Measurements from ENCODE around the gene TTC23. TPM values are rescaled to one million over a fixed set of nuclear protein-coding genes. Genes with fewer than 3 reads are reported as not detected.

The TTC23 gene
- total RNA-seq, 1 donor: 21.7 TPM

GRCh38 chr15:99149366-99149765 is 100.0 kb downstream of the TTC23 start:
- DNase-seq (ENCODE audit: insufficient read length, low spot score, missing footprints): no peak
- Histone ChIP-seq H3K9me3 (ENCODE audit: low read depth, low read length) (no peaks in the 10 kb centered on the region), H2AFZ (ENCODE audit: low read length) (no peak overlapping the region), H3K27me3 (ENCODE audit: insufficient read depth, low read length) (no peaks in the 10 kb centered on the region), H3K36me3 (ENCODE audit: insufficient read depth, low read length) (peaks cover 6% of the 10 kb centered on the region), H3K79me2 (ENCODE audit: insufficient read depth, low read length) (no peaks in the 10 kb centered on the region), H3K4me1 (ENCODE audit: insufficient read depth, low read length) (peaks cover 2% of the 10 kb centered on the region), H4K20me1 (ENCODE audit: insufficient read depth, low read length) (no peaks in the 10 kb centered on the region), H3K27ac (ENCODE audit: low read depth, low read length) (no peak overlapping the region), H3K4me3 (ENCODE audit: insufficient read depth, low read length) (no peak overlapping the region), H3K4me2 (ENCODE audit: insufficient read depth, low read length) (no peak overlapping the region)
- TF ChIP-seq, protein P1, sequence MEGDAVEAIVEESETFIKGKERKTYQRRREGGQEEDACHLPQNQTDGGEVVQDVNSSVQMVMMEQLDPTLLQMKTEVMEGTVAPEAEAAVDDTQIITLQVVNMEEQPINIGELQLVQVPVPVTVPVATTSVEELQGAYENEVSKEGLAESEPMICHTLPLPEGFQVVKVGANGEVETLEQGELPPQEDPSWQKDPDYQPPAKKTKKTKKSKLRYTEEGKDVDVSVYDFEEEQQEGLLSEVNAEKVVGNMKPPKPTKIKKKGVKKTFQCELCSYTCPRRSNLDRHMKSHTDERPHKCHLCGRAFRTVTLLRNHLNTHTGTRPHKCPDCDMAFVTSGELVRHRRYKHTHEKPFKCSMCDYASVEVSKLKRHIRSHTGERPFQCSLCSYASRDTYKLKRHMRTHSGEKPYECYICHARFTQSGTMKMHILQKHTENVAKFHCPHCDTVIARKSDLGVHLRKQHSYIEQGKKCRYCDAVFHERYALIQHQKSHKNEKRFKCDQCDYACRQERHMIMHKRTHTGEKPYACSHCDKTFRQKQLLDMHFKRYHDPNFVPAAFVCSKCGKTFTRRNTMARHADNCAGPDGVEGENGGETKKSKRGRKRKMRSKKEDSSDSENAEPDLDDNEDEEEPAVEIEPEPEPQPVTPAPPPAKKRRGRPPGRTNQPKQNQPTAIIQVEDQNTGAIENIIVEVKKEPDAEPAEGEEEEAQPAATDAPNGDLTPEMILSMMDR (IDR thresholded peaks at IDR 0.05; ENCODE audit: extremely low read depth, low read depth, low read length): no peak

- H3K9me3 ChIP-seq (ENCODE audit: low read depth, low read length): no peaks in the 10 kb centered on the region
- no peak overlapping the region for H2AFZ ChIP-seq (ENCODE audit: low read length)
- no peaks in the 10 kb centered on the region for H3K79me2 ChIP-seq (ENCODE audit: insufficient read depth, low read length)
- no peak overlapping the region for H3K4me3 ChIP-seq (ENCODE audit: insufficient read depth, low read length)
- DNase-seq (ENCODE audit: insufficient read length, low spot score, missing footprints): no peak
- no peak overlapping the region for H3K4me2 ChIP-seq (ENCODE audit: insufficient read depth, low read length)
- no peak overlapping the region for H3K27ac ChIP-seq (ENCODE audit: low read depth, low read length)
- TF ChIP-seq, protein P1 (IDR thresholded peaks at IDR 0.05; ENCODE audit: extremely low read depth, low read depth, low read length): no peak
- H3K36me3 ChIP-seq (ENCODE audit: insufficient read depth, low read length): peaks cover 6% of the 10 kb centered on the region
- H3K4me1 ChIP-seq (ENCODE audit: insufficient read depth, low read length): peaks cover 3% of the 10 kb centered on the region
- no peaks in the 10 kb centered on the region for H4K20me1 ChIP-seq (ENCODE audit: insufficient read depth, low read length)
- no peaks in the 10 kb centered on the region for H3K27me3 ChIP-seq (ENCODE audit: insufficient read depth, low read length)
These were observed 100.5 kb downstream of the TTC23 start for GRCh38 chr15:99148851-99149276.

- TF ChIP-seq, protein P1 (IDR thresholded peaks at IDR 0.05; ENCODE audit: extremely low read depth, low read depth, low read length): no peak
These were observed 102.7 kb downstream of the TTC23 start for GRCh38 chr15:99146661-99147060.

GRCh38 chr15:99145778-99146177 is 103.6 kb downstream of the TTC23 start:
- Histone ChIP-seq H3K9me3 (ENCODE audit: low read depth, low read length) (no peaks in the 10 kb centered on the region), H3K36me3 (ENCODE audit: insufficient read depth, low read length) (peaks cover 6% of the 10 kb centered on the region), H3K4me1 (ENCODE audit: insufficient read depth, low read length) (peaks cover 4% of the 10 kb centered on the region), H3K27me3 (ENCODE audit: insufficient read depth, low read length) (no peaks in the 10 kb centered on the region), H4K20me1 (ENCODE audit: insufficient read depth, low read length) (no peaks in the 10 kb centered on the region), H3K79me2 (ENCODE audit: insufficient read depth, low read length) (no peaks in the 10 kb centered on the region), H3K27ac (ENCODE audit: low read depth, low read length) (no peak overlapping the region), H2AFZ (ENCODE audit: low read length) (no peak overlapping the region), H3K4me2 (ENCODE audit: insufficient read depth, low read length) (no peak overlapping the region), H3K4me3 (ENCODE audit: insufficient read depth, low read length) (no peak overlapping the region)
- TF ChIP-seq, protein P1 (IDR thresholded peaks at IDR 0.05; ENCODE audit: extremely low read depth, low read depth, low read length): no peak
- DNase-seq (ENCODE audit: insufficient read length, low spot score, missing footprints): no peak

More at GRCh38 chr15:99146661-99147060, 102.7 kb downstream of the TTC23 start:
- Histone ChIP-seq H3K27ac (ENCODE audit: low read depth, low read length) (no peak overlapping the region), H3K36me3 (ENCODE audit: insufficient read depth, low read length) (peaks cover 6% of the 10 kb centered on the region), H3K27me3 (ENCODE audit: insufficient read depth, low read length) (no peaks in the 10 kb centered on the region), H3K4me1 (ENCODE audit: insufficient read depth, low read length) (peaks cover 4% of the 10 kb centered on the region), H3K79me2 (ENCODE audit: insufficient read depth, low read length) (no peaks in the 10 kb centered on the region), H2AFZ (ENCODE audit: low read length) (no peak overlapping the region), H3K9me3 (ENCODE audit: low read depth, low read length) (no peaks in the 10 kb centered on the region), H3K4me2 (ENCODE audit: insufficient read depth, low read length) (no peak overlapping the region), H3K4me3 (ENCODE audit: insufficient read depth, low read length) (no peak overlapping the region), H4K20me1 (ENCODE audit: insufficient read depth, low read length) (no peaks in the 10 kb centered on the region)
- no peak for DNase-seq (ENCODE audit: insufficient read length, low spot score, missing footprints)

All from osteoblast (primary cell).